ENCODE data around the gene ENTPD6. TPM values are rescaled to one million over a fixed set of nuclear protein-coding genes. Genes with fewer than 3 reads are reported as not detected.

ENTPD6 gene
- total and polyA plus RNA-seq, 10 donors = 23.0 to 49.6 (median 35.6) TPM

DNA sequence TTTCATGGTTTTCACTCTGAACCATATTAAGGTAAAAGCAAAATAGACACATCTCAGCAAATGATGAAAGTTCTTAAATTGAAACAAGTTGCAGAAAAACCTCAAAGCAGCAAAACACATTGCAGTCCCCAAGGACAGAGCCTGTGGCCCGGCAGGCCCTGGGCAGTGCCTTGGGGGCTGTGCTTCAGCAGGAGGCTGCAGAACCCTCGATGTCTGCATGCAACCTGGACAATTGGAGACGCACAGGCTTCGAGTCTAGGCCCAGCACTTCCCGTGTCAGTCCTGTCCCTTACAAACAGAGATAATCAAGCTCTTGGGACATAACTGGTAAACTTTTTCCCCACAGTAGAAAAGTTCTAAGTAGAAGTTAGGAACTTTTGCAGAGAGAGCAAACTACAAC is 61.6 kb downstream of the ENTPD6 start:
- intact Hi-C loops (cut with DNase I; ENCODE audit: low total_unique reads) = no loop called here
- 90 to 98% (median 95%) methylated on average over 5 of the region's 5 CpGs for WGBS, 5 donors
- no peak for DNase-seq
- no peaks in the 10 kb centered on the region for H3K27me3 ChIP-seq (replicated peaks in 1 of 7)
- H3K4me1 ChIP-seq = peaks cover 0 to 33% (median 3%) of the 10 kb centered on the region in 6 donors
- peaks cover 0 to 61% (median 6%) of the 10 kb centered on the region in 6 donors for H3K36me3 ChIP-seq
- no peak overlapping the region for H3K4me3 ChIP-seq
- H3K27ac ChIP-seq = no peak overlapping the region
- H3K9me3 ChIP-seq = no peaks in the 10 kb centered on the region
- no peak for TF ChIP-seq CTCF (IDR thresholded peaks at IDR 0.05 in 8 of 11, conservative IDR thresholded peaks at IDR 0.05 in 3 of 11)

- Histone ChIP-seq H3K36me3 (peaks cover 0 to 54% (median 6%) of the 10 kb centered on the region in 6 donors), H3K9me3 (no peaks in the 10 kb centered on the region), H3K4me3 (no peak overlapping the region), H3K27me3 (replicated peaks in 1 of 7) (no peaks in the 10 kb centered on the region), H3K27ac (no peak overlapping the region), H3K4me1 (peaks cover 0 to 25% (median 1%) of the 10 kb centered on the region in 6 donors)
- DNase-seq = no peak
- intact Hi-C loops (cut with DNase I; ENCODE audit: low total_unique reads) = no loop called here
- WGBS, 5 donors = 83 to 94% (median 88%) methylated on average over 10 of the region's 10 CpGs
- no peak for TF ChIP-seq POLR2A (IDR thresholded peaks at IDR 0.05)
- TF ChIP-seq CTCF (IDR thresholded peaks at IDR 0.05 in 8 of 11, conservative IDR thresholded peaks at IDR 0.05 in 3 of 11) = no peak
- TF ChIP-seq POLR2AphosphoS5 (IDR thresholded peaks at IDR 0.05) = no peak
Measured at GRCh38 chr20:25257756-25258475, 62.4 kb downstream of the ENTPD6 start.

DNA sequence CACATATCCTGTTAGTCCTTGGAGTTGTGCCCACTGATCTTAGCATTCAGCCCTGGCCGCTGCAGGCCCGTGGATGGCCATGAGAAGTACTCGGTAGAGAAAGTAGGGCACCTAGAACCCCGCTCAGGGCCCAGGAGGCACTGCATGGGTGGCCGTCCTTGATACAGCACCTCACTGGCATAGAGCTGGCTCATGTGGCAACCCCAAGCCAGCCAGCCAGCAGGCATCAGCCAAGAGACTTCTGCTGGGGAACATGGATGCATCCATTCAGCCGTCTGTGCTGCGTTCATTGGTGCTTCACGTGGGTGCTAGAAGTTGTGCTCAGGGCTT is 62.9 kb downstream of the ENTPD6 start:
- peaks cover 0 to 22% (median 0%) of the 10 kb centered on the region in 6 donors for H3K4me1 ChIP-seq
- peaks cover 0 to 50% (median 6%) of the 10 kb centered on the region in 6 donors for H3K36me3 ChIP-seq
- DNase-seq = peak; percentile 44
- H3K9me3 ChIP-seq = no peaks in the 10 kb centered on the region
- no peak overlapping the region for H3K4me3 ChIP-seq
- H3K27ac ChIP-seq = no peak overlapping the region
- no peaks in the 10 kb centered on the region for H3K27me3 ChIP-seq (replicated peaks in 1 of 7)
- TF ChIP-seq POLR2A (IDR thresholded peaks at IDR 0.05) (no peak), POLR2AphosphoS5 (IDR thresholded peaks at IDR 0.05) (no peak)
- WGBS, 5 donors = 65 to 100% (median 83%) methylated on average over 4 to 8 of the region's 8 CpGs
- intact Hi-C loops (cut with DNase I; ENCODE audit: low total_unique reads) = no loop called here

GRCh38 chr20:25258828-25259227 is 63.3 kb downstream of the ENTPD6 start:
- Histone ChIP-seq H3K4me3 (no peak overlapping the region), H3K9me3 (no peaks in the 10 kb centered on the region), H3K36me3 (peaks cover 0 to 50% (median 6%) of the 10 kb centered on the region in 6 donors), H3K4me1 (peaks cover 0 to 18% (median 0%) of the 10 kb centered on the region in 6 donors), H3K27ac (no peak overlapping the region), H3K27me3 (replicated peaks in 1 of 7) (no peaks in the 10 kb centered on the region)
- DNase-seq = no peak
- TF ChIP-seq POLR2A (IDR thresholded peaks at IDR 0.05) (no peak), CTCF (IDR thresholded peaks at IDR 0.05 in 8 of 11, conservative IDR thresholded peaks at IDR 0.05 in 3 of 11) (no peak), POLR2AphosphoS5 (IDR thresholded peaks at IDR 0.05) (no peak)
- 72 to 100% (median 85%) methylated on average over 4 of the region's 4 CpGs for WGBS, 5 donors
- intact Hi-C loops (cut with DNase I; ENCODE audit: low total_unique reads) = no loop called here

All from spleen (tissue), 11 donors.